DND-41 (cell line): ENCODE results near the gene SDK2.

ENCODE experiments used
- CTCF ChIP-seq: IDR thresholded peaks from 2 replicates; pipeline ENCODE4 v1.5.1; 2012; ENCODE audit warnings: borderline replicate concordance, low read length, moderate library complexity, mild to moderate bottlenecking; ENCODE audit not compliant: poor library complexity, severe bottlenecking; ENCODE audit errors: extremely low read depth
- EZH2 ChIP-seq: IDR thresholded peaks from 3 replicates; pipeline ENCODE4 v1.6.1; 2012; ENCODE audit warnings: borderline replicate concordance, low read depth, mild to moderate bottlenecking, moderate library complexity, low read length, inconsistent platforms; ENCODE audit not compliant: severe bottlenecking

GRCh38 chr17:73510981-73511718, 133.1 kb downstream of the SDK2 start:
- no peak for TF ChIP-seq CTCF
- no peak for TF ChIP-seq EZH2
